ENCODE results near the gene KRTAP19-3.
"Not testable (repeated sequence)": the region's sequence is repeated elsewhere in the genome, so short reads cannot be mapped to it uniquely, and the experiment has no call there.

KRTAP19-3 gene

GRCh38 chr21:30491963-30492428, at the start of gene KRTAP19-3:
TSS of gene KRTAP19-3 (minus strand) at chr21:30492013. CDS start at chr21:30491957, 56 bp downstream.
- H3K4me3 ChIP-seq (ENCODE audit: low read depth, low read length), result no peak within 1 kb of the TSS
- in situ Hi-C loops (cut with HindIII; ENCODE audit: low sequenced_read_pairs), result no loop called here
- DNase-seq (ENCODE audit: low read depth), result no peak
- TF ChIP-seq, protein P1, sequence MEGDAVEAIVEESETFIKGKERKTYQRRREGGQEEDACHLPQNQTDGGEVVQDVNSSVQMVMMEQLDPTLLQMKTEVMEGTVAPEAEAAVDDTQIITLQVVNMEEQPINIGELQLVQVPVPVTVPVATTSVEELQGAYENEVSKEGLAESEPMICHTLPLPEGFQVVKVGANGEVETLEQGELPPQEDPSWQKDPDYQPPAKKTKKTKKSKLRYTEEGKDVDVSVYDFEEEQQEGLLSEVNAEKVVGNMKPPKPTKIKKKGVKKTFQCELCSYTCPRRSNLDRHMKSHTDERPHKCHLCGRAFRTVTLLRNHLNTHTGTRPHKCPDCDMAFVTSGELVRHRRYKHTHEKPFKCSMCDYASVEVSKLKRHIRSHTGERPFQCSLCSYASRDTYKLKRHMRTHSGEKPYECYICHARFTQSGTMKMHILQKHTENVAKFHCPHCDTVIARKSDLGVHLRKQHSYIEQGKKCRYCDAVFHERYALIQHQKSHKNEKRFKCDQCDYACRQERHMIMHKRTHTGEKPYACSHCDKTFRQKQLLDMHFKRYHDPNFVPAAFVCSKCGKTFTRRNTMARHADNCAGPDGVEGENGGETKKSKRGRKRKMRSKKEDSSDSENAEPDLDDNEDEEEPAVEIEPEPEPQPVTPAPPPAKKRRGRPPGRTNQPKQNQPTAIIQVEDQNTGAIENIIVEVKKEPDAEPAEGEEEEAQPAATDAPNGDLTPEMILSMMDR (IDR thresholded peaks at IDR 0.05; ENCODE audit: low read depth, low read length, missing control alignments), result no peak

- no peak for DNase-seq (ENCODE audit: low read depth)
- no peak overlapping the region for H3K4me3 ChIP-seq (ENCODE audit: low read depth, low read length)
- TF ChIP-seq, protein P1 (IDR thresholded peaks at IDR 0.05; ENCODE audit: low read depth, low read length, missing control alignments), result no peak
- in situ Hi-C loops (cut with HindIII; ENCODE audit: low sequenced_read_pairs), result no loop called here
Observed at GRCh38 chr21:30518876-30519275, 27.1 kb upstream of the KRTAP19-3 start.

- no peak overlapping the region for H3K4me3 ChIP-seq (ENCODE audit: low read depth, low read length)
- TF ChIP-seq, protein P1 (IDR thresholded peaks at IDR 0.05; ENCODE audit: low read depth, low read length, missing control alignments), result no peak
- DNase-seq (ENCODE audit: low read depth), result no peak
- in situ Hi-C loops (cut with HindIII; ENCODE audit: low sequenced_read_pairs), result no loop called here
Observed at GRCh38 chr21:30515681-30516080, 23.9 kb upstream of the KRTAP19-3 start.

GRCh38 chr21:30505621-30506205, 13.9 kb upstream of the KRTAP19-3 start:
- DNase-seq (ENCODE audit: low read depth); H3K4me3 ChIP-seq (ENCODE audit: low read depth, low read length); in situ Hi-C loops (cut with HindIII; ENCODE audit: low sequenced_read_pairs): not testable (repeated sequence)

DNA sequence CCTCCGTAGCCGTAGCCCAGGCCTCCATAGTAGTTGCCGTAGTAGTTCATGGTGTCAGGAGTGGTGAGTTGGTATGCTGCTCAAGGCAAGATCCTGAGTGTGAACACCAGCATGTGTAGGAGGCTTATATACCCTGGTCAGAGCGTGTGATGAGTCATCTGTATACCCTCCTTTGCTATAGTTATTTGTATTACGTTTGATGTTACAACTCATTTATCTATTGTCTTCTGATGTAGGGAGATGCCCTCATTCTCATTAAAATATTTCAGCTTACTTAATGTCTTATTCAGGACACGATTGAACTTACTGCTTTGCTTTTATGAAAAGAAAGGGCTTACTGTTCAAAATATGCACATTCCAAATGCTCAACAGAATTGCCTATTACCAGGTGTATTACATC, 10.2 kb upstream of the KRTAP19-3 start, which contains the start of gene KRTAP19-5:
Gene KRTAP19-5 (minus strand): TSS at position 101 of the 400 bp plus-strand sequence. CDS start 51 bp downstream, at position 50.
- H3K4me3 ChIP-seq (ENCODE audit: low read depth, low read length), result no peak within 1 kb of the TSS
- in situ Hi-C loops (cut with HindIII; ENCODE audit: low sequenced_read_pairs), result no loop called here
- no peak for DNase-seq (ENCODE audit: low read depth)
- TF ChIP-seq, protein P1 (IDR thresholded peaks at IDR 0.05; ENCODE audit: low read depth, low read length, missing control alignments), result no peak

GRCh38 chr21:30497065-30497464, 5.3 kb upstream of the KRTAP19-3 start, which contains the start of gene KRTAP19-4:
TSS of gene KRTAP19-4 (minus strand) at chr21:30497165. CDS start at chr21:30497110, 55 bp downstream.
- TF ChIP-seq, protein P1 (IDR thresholded peaks at IDR 0.05; ENCODE audit: low read depth, low read length, missing control alignments), result no peak
- in situ Hi-C loops (cut with HindIII; ENCODE audit: low sequenced_read_pairs), result no loop called here
- no peak for DNase-seq (ENCODE audit: low read depth)
- no peak within 1 kb of the TSS for H3K4me3 ChIP-seq (ENCODE audit: low read depth, low read length)

GRCh38 chr21:30487336-30487735, 4.5 kb downstream of the KRTAP19-3 start, which contains the start of gene KRTAP19-2:
TSS of gene KRTAP19-2 (minus strand) at chr21:30487436. CDS start at chr21:30487348, 88 bp downstream.
- TF ChIP-seq, protein P1 (IDR thresholded peaks at IDR 0.05; ENCODE audit: low read depth, low read length, missing control alignments), result no peak
- in situ Hi-C loops (cut with HindIII; ENCODE audit: low sequenced_read_pairs), result no loop called here
- no peak for DNase-seq (ENCODE audit: low read depth)
- H3K4me3 ChIP-seq (ENCODE audit: low read depth, low read length), result no peak within 1 kb of the TSS
